Spleen (tissue), 7 donors: ENCODE measurements around the gene METTL1.

Source experiments
- POLR2A ChIP-seq, 3 donors: fragments of 450-650 bp; IDR thresholded peaks; one replicate each; pipeline ENCODE4 v1.5.1; 2017; ENCODE audit warnings: antibody characterized with exemption in 3 of 3, mild to moderate bottlenecking in 1 of 3
- POLR2AphosphoS5 ChIP-seq, 3 donors: sonication (generic); formaldehyde crosslinking; IDR thresholded peaks; one replicate each; pipeline ENCODE4 v1.5.1; 2017; ENCODE audit warnings: antibody characterized with exemption in 3 of 3
- TF ChIP-seq, protein P1 (sequence below), 11 experiments: fragments of 200-600 bp in 7 of 11; fragments of 450-650 bp in 4 of 11; sonication (generic) in 4 of 11; IDR thresholded peaks in 8 of 11; conservative IDR thresholded peaks in 3 of 11; 1 replicate in 7 of 11; 2 replicates in 4 of 11; pipeline versions ENCODE4 v1.4.0 to v1.8.0; 2016 to 2021; ENCODE audit warnings: antibody characterized with exemption in 11 of 11, inconsistent platforms in 4 of 11, mild to moderate bottlenecking in 1 of 11
- donor health status: DM: no; HTN: no; CAD: no; lungs with moderate emphysema.
- donor health status: DM: no; HTN: no; CAD: no.
- donor health status: DM: no; HTN: no; CAD: no.

DNA sequence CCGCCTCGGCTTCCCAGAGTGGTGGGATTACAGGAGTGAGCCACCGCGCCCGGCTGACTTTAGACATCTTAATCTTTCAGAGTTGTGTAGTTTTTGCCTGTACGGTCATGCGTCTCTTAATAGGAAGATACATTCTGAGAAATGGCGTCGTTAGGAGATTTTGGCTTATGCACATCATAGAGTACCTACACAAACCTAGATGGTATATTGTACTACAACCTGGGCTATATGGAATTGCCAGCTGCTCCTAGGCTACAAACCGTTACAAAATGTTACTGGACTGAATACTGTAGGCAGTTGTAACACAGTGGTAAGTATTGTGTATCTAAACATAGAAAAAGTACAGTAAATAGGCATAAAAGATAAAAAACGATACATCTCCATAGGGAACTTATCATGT is 12.0 kb upstream of the METTL1 start:
- TF ChIP-seq, protein P1, sequence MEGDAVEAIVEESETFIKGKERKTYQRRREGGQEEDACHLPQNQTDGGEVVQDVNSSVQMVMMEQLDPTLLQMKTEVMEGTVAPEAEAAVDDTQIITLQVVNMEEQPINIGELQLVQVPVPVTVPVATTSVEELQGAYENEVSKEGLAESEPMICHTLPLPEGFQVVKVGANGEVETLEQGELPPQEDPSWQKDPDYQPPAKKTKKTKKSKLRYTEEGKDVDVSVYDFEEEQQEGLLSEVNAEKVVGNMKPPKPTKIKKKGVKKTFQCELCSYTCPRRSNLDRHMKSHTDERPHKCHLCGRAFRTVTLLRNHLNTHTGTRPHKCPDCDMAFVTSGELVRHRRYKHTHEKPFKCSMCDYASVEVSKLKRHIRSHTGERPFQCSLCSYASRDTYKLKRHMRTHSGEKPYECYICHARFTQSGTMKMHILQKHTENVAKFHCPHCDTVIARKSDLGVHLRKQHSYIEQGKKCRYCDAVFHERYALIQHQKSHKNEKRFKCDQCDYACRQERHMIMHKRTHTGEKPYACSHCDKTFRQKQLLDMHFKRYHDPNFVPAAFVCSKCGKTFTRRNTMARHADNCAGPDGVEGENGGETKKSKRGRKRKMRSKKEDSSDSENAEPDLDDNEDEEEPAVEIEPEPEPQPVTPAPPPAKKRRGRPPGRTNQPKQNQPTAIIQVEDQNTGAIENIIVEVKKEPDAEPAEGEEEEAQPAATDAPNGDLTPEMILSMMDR (IDR thresholded peaks at IDR 0.05 in 8 of 11, conservative IDR thresholded peaks at IDR 0.05 in 3 of 11), result no peak
- TF ChIP-seq POLR2AphosphoS5 (IDR thresholded peaks at IDR 0.05), result no peak
- no peak for TF ChIP-seq POLR2A (IDR thresholded peaks at IDR 0.05)
